Embryonic facial prominence (tissue), 1 donor: ENCODE data around the gene ARFGAP3.

Experiments
- DNase-seq: peaks from one replicate; pipeline ENCODE4 v3.0.0-alpha.2; 2016; ENCODE audit errors: extremely low spot score

The ARFGAP3 gene

DNA sequence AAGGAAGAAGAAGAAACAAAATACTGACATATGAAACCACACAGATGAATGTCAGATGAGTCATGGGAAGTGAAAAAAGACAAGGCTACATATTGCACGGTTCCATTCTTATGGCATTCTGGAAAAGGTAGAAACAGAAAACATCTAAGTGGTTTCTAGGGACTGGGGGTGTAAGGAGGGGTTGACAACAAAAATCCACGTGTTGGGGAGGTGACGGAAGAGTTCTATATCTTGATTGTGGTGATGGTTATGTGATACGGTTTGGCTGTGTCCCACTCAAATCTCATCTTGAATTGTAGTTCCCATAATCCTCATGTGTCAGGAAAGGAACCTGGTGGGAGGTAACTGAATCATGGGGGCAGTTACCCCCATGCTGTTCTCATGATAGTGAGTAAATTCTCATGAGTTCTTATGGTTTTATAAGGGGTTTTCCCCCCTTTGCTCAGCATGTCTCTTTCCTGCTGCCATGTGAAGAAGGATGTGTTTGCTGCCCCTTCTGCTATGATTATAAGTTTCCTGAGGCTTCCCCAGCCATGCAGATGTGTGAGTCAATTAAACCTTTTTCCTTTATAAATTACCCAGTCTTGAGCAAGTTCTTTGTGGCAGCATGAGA, 6.4 kb upstream of the ARFGAP3 start:
- no peak for DNase-seq

DNA sequence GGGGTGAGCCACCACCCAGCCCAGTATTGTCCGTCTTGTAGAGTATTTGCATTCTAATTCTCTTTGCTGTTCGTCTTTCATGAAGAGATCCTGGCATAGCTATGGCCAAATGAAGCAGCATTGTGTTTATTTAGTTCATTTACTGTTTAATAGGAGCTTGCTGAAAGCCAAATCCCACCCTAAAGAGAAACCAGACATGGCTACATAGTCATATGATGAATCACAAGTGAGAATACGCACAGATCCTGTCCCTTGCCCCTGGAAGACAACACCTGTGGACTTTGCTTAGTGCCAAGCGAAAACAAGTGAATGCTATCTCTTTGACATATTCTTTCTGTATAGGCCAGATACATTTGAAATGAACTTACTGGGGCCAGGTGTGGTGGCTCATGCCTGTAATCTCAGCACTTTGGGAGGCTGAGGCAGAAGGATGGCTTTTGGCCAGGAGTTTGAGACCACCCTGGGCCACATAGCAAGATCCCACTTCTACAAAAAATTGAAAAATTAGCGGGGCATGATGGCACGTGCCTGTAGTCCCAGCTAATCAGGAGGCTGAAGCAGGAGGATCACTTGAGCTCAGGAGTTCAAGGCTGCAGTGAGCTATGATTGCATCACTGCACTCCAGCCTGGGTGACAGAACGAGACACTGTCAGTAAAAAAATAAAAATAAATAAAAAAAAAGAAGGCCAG, 5.1 kb upstream of the ARFGAP3 start:
- DNase-seq, result no peak

DNA sequence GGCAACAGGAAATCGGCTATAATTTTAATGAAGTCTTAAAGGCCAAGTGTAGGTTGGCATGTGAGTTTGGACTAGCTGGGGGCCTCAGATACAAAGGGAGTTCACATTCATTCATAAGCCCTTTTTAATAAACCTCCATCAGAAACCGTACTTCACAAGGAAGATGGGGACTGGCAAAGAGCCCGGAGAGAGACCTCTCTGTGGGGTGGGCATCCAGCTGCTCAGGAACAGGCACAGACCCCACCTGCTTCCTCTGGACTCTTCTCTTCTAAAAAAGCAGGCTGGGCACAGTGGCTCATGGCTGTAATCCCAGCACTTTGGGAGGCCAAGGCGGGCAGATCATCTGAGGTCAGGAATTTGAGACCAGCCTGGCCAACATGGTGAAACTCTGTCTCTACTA, 3.9 kb upstream of the ARFGAP3 start:
- no peak for DNase-seq

DNA sequence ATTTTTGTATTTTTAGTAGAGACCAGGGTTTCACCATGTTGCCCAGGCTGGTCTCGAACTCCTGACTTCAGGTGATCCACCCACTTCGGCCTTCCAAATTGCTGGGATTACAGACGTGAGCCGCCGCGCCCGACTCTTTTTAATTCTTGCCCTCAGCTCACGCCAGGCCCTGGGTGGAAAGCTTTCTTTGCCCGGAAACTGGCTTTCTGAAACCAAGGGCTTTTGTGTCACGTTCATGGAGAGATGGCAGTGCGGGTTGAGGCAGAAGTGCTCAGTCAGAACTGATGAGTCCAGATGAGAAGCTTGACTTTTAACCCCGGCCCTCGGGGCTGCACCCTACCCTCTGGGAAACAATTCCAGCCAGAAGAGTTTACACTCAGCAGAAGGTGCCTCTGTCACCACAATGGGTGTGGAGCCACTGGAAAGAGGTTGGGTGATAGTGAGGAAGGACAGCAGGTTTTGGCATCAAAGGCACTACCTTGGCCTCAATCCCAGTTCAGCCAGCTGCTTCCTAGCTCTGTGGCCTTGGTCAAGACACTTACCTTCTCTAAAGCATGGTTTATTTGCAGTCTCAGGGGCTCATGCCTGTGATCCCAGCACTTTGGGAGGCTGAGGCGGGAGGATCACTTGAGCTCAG, 890 bp upstream of the ARFGAP3 start:
- no peak for DNase-seq

DNA sequence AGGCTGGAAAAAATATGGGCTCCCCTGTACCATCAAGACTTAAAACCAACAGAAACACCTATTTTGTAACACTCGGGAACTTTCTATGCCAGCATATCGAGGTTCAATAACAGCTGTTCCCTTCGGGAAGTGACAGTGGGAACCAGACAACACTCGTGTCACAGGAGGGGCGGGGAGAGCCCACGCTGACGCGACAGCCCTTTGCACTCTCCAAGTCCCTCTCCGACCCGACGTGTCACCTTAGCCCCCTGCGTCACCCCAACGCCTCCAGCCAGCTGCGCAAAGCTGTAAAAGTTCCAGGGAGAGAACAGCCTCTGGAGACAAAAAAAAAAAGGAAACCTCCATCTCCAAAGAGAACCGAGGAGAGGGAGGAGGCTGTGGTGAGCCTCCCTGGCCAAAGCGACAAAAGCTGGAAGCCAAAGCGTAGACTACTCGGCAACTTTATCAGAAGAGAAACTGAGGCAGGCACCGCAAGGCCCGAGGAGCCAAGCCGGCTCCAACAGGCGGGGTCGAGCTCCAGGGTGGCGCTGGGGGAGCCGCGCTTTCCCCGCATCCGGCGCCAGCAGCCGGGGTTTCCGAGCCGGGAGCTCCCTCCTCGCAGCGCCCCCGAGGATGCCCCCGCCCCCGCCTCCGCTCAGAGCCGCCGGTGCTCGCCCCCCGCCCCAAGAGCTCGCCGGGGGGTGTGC, 751 bp downstream of the ARFGAP3 start:
- DNase-seq, result peak; percentile 8

DNA sequence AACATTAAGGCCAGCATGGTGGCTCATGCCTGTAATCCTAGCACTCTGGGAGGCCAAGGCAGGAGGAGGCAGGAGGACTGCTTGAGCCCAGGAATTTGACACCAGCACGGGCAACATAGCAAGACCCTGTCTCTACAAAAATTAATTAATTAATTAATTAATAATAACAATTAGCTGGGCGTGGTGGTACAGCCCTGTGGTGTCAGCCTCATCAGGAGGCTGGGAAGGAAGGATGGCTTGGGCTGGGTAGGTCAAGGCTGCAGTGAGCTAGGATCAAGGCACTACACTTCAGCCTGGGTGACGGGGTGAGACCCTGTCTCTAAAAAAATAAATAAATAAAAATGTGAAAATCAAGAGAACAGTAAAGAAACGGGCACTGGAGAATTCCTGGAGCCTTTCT, 1.4 kb downstream of the ARFGAP3 start:
- DNase-seq, result no peak

DNA sequence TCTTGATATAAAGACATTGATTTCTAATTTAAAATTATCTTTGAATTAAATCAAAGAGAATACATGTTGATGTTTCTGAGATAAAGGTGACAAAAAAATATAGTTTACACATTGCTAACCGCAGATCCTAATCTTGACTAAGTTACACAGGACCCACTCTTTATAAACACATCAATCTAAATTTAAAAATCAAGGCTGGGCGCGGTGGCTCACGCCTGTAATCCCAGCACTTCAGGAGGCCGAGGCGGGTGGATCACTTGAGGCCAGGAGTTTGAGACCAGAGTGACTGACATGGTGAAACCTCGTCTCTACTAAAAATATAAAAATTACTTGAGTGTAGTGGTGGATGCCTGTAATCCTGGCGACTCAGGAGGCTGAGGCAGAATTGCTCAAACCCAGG, 1.9 kb downstream of the ARFGAP3 start:
- DNase-seq, result no peak

DNA sequence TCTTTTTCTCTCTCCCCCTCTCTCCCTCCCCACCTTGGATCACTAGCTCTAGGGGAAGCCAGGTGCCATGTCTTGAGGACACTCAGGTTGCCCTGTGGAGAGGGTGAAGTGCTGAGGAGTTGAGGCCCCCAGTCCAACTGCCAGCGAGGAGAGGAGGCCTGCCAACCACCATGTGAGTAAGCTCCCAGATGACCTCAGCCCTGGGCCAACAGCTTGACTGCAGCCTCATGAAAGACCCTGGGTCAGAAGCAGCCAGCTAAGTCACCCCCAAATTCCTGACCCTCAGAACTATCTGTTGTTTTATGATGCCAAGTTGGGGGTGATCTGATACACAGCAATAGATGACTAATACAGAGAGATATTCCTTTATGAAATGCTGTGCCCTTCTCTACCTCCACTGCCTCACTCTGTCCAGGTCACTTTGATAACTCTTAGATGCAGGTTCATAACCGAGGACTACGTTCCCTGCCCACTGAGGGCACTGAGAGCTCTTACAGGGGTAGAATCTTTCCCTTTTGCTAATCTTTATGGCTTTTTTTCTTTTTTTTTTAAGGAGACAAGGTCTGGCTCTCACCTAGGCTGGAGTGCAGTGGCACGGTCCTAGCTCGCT, 8.0 kb downstream of the ARFGAP3 start:
- DNase-seq, result no peak

DNA sequence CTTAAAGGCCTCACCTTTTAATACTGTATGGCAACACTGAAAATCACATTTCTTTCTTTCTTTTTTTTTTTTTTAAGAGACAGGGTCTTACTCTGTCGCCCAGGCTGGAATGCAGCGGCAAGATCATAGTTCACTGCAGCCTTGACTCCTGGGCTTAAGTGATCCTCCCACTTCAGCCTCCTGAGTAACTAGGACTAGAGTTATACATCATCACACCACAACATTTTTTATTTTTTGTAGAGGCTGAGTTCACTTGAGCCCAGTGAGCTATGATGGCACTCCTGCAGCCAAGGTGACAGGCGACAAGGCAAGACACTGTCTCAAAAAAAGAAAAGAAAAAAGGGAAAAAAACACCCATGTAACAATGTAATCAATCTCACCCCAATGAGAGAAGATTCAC, 10.0 kb downstream of the ARFGAP3 start:
- DNase-seq, result no peak

DNA sequence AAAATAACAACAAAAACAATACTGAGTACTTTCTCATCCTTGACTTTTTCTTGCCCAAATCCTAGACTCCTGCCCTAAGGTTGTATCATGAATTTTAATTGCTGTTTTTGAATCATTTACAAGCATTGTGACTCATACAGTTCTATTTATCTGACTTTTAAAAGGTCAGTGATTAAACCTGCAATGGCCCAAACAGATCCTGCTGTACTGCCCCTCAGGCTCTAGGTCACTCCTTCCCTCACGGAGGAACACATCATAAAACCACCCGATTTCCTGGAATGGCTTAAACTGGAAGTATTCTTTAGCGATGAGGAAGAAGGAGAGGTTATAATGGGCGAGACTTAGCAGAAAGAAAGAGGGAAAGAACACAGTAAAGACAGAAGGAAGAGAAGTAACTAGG, 12.3 kb downstream of the ARFGAP3 start:
- DNase-seq, result no peak

DNA sequence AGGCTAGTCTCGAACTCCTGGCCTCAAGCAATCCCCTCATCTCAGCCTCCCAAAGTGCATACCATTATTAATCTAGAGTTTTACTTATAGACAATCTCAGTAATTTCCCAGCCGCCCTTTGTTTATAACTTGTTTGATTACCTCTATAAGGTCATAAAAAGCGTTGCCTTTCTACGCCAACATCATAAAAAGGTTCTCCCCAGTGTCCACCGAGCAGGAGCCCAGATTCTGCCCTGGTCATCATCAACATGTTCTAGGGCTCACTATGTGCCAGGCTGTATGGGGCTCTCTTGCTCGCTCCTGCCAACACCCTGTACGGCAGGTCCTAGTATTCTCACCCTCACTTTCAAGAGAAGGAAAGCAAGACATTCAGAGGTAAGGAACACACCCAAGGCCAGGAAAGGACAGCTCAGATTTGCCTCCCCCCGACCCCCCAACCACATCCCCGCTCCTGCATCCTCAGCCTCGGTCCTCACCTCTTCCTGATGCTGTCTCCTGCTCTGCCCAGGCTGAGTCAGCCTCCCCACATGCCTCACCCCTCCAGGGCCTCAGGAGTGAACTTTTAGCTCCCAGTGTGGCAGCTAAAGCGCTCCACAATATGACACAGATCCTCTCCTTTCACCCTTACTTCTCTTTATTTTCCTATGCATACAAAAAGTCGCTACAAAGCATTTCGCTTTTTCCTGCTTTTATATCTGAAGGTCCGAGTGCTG, 14.3 kb downstream of the ARFGAP3 start:
- no peak for DNase-seq

DNA sequence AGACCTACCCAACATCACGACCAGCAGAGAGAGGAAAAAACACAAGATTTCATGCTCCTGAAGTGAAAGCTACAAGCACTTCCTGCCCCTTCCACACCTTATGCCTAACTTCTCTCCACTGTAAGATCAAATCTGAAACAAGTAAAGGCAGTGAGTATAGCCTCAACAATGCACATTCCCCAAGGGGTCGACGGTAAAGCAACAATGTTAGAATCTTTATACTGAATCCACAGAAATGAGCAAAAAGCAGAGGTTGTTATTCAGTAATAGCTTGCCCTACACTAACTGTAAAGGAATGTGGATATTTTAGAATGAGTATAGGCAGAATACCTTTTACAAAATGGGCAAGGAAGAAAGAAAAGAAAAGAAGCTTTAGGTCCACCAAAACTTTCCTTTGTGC, 15.6 kb downstream of the ARFGAP3 start:
- DNase-seq, result no peak

DNA sequence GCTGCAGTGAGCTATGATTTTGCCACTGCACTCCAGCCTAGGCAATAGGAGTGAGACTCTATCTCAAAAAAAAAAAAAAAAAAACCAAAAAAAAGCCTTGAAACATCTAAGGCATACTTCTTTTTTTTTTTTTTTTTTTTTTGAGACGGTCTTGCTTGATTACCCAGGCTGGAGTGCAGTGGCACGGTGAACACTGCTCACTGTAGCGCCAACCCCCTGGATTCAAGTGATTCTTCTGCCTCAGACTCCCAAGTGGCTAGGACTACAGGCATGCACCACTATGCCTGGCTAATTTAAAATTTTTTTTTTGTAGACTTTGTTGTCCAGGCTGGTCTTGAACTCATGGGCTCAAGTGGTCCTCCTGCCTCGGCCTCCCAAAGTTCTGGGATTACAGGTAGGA, 19.5 kb downstream of the ARFGAP3 start:
- DNase-seq, result no peak

DNA sequence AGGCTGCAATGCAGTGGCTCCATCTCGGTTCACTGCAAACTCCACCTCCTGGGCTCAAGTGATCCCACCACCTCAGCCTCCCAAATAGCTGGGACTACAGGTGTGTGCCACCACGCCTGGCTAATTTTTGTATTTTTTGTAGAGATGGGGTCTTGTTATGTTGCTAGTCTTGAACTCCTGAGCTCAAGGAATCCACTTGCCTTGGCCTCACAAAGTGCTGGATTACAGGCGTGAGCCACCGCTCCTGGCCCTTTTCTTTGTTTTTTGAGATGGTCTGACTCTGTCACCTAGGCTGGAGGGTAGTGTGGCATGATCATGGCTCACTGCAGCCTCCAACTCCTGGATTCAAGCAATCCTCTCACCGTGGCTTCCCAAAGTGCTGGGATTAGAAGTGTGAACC, 21.0 kb downstream of the ARFGAP3 start:
- DNase-seq, result no peak

DNA sequence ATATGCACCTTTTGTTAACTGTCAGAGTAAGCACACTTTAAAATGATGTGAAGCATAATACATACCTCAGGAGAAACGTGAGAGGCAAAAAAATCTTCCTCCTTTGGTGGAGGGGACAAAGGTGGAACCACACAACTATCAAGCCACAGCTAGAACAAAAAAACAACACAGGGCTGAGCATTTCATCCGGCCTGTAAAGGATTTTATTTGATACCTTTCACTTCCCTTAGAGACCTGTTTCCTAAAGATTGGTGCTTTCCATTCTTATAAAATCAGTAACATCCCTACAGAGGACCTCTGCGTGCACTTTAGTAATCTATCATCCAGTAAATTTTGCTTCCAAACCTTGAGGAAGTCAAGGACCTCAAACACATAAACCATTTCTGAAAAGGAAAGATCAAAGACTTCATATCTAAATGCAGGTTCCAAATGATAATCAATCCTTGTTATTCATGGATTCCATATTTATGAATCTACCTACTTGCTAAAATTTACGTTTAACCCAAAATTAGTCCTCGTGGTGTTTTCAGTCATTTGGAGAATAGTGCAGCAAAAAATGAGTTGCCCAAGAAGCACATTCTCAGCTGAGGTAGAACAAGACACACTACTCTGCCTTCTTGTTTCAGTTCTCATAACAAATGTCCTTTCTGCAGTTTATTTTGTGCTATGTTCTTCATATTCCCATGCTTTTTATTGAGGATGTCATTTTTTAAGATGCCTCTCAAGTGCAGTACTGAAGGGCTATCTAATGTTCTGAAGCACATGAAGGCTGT, 22.7 kb downstream of the ARFGAP3 start:
- no peak for DNase-seq

DNA sequence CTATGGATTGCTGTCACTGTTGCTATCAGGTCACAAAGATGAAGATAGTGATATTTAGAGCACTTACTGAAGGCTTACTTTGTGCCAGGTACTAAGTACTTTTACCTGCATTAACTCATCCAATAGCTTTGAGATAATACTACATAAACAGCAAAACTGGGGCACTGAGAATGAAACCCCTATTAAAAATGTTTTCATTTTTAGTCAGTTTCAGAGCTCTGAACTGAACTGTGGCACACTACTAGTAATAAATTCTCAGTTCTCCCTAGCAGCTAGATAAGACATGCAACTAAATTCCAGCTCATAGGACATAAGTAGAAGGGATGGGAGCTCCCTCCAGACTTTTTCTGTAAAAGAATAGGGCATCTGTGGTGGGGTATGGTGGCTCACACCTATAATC, 24.0 kb downstream of the ARFGAP3 start:
- no peak for DNase-seq

DNA sequence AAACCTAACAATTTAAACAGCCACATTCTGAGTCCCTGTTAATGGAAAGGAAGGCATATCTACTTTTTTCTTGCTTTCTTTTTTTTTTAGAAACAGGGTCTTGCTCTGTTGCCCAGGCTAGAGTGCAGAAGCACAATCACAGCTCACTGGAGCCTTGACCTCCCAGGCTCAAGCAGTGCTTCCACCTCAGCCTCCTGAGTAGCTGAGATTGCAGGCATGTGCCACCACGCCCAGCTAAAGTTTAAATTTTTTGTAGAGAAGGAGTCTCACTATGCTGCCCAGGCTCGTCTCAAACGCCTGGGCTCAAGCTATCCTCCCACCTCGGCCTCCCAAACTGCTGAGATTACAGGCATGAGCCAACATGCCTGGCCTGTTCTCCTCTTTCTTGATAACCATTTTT, 25.4 kb downstream of the ARFGAP3 start:
- no peak for DNase-seq

DNA sequence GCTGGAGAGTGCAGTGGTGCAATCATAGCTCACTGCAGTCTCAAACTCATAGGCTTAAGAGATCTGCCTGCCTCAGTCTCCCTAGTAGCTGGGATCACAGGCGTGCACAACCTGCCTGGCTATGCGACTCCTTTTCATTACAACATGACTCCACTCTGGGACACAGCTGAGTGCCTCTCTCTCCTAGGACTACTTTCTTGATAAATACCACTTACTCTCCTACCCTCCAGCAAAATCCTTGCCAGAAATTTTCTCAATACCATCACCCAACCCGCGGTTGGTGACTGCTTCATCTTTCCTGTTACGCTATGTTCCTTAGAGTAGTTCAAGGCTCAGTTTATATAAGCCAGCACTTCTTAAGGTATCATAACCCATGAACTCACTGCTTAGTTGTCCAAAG, 26.9 kb downstream of the ARFGAP3 start:
- DNase-seq, result no peak

DNA sequence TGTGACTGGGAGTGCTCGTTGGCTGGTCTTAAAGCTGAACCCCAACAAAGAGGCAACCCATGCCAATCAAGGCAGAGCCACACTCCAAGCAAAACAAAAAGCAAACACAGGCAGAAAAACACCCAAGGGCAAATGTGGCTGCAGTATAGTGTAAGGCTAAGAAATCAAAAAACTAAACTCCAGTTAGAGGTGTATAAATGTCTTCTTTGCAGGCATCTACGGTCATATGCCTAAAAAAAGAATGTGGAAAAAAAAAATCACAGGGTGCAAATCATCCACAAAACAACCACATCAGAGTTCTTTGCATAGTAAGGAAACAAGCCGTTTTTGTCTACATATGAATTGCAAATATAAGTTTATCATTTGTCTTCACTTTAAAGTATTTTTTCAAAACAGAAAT, 27.8 kb downstream of the ARFGAP3 start:
- DNase-seq, result no peak

DNA sequence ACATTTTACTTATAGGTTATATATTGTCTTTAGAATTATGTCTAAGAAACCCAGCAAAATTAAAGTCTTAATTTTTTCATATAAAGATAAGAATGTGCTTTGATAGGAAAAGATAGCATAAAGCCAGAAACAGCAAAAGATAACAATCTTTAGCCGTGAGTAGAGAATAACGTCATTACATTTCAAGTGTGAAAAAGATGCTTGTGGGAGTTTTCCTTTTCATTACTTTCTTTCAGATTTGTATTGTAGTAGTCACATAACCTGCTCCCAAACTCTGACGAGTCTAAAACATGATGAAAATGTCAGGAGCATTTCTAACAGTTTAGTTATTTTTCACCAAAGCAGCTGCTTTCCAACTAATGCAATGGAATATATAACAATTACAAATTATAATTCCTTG, 31.3 kb downstream of the ARFGAP3 start:
- no peak for DNase-seq

DNA sequence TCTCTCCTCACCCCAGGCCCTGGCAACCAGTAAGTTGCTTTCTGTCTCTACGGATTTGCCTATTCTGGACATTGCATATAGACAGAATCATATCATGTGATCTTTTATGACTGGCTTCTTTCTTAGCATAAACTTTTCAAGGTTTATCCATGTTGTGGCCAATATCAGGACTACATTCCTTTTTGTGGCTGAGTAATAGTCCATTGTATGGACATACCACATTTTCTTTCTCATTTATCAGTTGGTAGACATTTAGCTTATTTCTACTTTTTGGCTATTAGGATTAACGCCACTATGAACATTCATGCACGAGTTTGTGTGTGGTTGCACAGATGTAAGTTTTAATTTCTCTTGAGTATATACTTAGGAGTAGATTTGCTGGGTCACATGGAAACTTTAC, 35.7 kb downstream of the ARFGAP3 start:
- no peak for DNase-seq
